Stimulated activated CD8-positive, alpha-beta memory T cell treated with anti-CD3 and anti-CD28 coated beads, Interleukin-4, amount 100 ng/mL, for 48 hours (primary cell): ENCODE measurements around the gene B4GALNT1.
A peak's percentile ranks its signal among the peaks of the same experiment; 100 is the strongest.
"Not testable (repeated sequence)": the region's sequence is repeated elsewhere in the genome, so short reads cannot be mapped to it uniquely, and the experiment has no call there.

Experiments used
- DNase-seq: peaks from one replicate; pipeline ENCODE4 v3.0.0-alpha.2; 2020

The B4GALNT1 gene

DNA sequence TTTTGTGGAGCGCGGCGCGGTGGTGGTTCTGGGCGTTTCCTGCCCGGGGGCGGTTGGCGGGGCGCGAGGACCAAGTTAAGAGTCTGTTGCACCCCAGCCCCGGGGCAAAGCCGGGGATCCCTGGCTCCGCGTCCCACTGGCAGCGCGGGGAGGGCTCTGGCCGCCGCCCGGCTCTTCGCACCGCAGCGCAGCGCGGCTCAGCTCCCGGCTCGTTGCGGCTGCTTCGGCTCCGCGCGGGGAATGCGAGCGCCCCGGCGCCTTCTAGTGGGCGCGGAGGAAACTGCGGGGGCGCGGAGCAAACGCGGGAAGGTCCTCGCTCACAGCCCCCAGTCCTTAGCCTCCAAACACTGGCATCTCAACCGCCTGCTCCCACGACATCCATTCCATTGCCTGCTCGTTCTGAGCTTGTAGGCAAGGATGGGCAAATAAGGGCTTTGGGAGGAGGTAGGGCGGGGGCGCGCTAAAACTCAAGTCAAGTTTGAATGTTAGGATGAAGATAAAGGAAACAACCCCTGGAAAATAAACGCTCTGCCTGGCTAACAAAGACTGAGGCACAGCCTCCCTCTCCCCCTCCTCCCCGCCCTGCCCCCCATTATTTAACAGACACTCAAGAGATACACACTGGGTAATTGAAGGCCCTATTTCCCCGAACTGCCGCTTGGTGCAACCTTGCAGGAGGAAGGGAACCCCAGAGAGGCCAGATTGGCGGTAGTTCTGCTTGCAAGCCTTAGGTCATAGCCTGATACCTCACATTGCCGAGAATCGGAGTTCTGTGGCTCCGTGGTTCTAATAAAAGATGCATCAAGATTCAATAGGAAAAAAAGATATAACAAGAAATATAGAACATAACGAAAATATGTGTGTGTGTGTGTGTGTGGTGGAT is at the start of gene B4GALNT1:
Gene B4GALNT1 (minus strand): TSS at position 244 of the 883 bp plus-strand sequence. CDS start 1,069 bp downstream, outside the sequence.
- peak; percentile 78 for DNase-seq

DNA sequence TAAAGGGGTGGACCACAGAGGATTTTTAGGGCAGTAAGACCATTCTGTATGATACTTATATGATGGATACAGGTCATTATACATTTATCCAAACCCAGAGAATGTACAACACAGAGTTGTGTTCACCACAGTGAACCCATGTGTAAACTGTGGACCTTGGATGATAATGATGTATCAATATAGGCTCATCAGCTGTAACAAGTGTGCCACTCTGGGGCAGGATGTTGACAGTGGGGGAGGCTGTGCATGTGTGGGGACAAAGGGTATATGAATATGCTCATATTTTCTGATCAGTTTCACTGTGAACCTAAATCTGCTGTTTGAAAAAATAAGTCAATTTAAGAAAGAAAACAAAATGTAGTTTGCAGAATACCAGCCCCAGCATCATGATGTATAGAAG is 46.7 kb upstream of the B4GALNT1 start:
- DNase-seq: no peak

DNA sequence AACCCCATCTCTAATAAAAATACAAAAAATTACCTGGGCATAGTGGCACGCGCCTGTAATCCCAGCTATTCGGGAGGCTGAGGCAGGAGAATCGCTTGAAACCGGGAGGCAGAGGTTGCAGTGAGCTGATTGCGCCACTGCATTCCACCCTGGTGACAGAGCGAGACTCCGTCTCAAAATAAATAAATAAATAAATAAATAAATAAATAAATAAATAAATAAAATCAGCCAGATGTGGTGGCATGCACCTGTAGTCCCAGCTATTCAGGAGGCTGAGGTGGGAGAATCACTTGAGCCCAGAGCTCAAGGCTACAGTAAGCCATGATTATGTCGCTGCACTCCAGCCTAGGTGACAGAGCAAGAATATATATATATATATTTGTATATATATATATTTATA is 44.9 kb upstream of the B4GALNT1 start:
- DNase-seq: not testable (repeated sequence)

DNA sequence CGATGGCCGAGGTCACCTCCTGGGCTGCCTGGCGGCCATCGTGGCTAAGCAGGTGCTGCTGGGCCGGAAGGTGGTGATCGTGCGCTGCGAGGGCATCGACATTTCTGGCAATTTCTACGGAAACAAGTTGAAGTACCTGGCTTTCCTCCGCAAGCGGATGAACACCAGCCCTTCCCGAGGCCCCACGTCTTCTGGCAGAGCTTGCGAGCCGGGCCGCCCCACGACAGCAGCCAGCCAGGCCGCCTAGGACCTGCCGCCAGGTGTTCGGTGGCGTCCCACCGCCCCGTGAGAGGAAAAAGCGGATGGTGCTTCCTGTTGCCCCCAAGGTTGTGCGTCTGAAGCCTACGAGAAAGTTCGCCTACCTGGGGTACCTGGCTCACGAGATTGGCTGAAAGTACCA is 41.7 kb upstream of the B4GALNT1 start:
- DNase-seq: no peak

DNA sequence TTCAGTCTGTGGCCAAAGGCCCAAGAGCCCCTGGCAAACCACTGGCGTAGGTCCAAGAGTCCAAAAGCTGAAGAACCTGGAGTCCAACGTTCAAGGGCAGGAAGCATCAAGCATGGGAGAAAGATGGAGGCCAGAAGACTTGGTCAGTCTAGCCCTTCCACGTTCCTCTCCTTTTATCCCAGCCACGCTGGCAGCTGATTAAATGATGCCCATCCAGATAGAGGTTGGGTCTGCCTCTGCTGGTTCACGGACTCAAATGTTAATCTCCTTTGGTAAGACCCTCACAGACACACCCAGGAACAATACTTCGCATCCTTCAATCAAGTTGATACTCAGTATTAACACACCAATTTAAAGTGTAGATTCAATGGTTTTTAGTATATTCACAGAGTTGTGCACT is 39.8 kb upstream of the B4GALNT1 start:
- DNase-seq: no peak

DNA sequence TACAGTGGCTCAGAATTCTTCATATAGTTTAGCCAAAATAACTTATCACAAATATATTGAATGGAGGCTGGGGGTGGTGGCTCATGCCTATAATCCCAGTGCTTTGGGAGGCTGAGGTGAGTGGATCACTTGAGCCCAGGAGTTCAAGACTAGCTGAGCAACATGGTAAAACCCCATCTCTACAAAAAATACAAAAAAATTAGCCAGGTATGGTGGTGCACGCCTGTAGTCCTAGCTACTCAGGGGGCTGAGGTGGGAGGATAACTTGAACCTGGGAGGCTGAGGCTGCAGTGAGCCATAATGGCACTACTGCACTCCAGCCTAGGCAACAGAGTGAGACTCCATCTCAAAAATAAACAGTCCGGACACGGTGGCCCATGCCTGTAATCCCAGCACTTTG is 38.8 kb upstream of the B4GALNT1 start:
- DNase-seq: not testable (repeated sequence)

DNA sequence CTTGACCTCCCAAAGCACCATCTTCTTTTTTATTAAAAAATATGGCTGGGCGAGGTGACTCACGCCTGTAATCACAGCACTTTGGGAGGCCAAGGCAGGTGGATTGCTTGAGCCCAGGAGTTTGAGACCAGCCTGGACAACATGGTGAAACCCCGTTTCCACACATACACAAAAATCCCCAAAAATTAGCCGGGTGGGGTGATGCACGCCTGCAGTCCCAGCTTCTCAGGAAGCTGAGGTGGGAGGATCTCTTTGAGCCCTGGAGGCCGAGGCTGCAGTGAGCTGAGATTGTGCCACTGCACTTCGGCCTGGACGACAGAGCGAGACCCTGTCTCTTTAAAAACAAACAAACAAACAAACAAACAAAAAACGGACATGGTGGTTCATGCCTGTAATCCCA is 36.7 kb upstream of the B4GALNT1 start:
- not testable (repeated sequence) for DNase-seq

DNA sequence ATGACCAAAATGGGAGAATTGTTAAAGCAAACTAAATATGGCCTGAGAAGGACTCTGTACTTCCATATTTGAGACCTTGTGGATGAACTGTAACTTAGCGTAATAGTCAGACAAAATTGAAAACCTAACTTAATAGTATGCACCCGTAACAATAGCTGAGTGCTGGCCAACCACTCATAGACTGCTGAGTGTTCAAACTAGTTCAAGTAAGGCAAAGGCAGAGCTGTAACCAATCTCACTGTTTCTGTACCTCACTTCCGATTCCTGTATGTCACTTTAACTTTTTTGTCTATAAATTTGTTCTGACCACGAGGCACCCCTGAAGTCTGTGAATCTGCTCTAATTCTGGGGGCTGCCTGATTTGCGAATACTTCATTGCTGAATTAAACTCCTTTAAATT is 33.9 kb upstream of the B4GALNT1 start:
- DNase-seq: no peak

DNA sequence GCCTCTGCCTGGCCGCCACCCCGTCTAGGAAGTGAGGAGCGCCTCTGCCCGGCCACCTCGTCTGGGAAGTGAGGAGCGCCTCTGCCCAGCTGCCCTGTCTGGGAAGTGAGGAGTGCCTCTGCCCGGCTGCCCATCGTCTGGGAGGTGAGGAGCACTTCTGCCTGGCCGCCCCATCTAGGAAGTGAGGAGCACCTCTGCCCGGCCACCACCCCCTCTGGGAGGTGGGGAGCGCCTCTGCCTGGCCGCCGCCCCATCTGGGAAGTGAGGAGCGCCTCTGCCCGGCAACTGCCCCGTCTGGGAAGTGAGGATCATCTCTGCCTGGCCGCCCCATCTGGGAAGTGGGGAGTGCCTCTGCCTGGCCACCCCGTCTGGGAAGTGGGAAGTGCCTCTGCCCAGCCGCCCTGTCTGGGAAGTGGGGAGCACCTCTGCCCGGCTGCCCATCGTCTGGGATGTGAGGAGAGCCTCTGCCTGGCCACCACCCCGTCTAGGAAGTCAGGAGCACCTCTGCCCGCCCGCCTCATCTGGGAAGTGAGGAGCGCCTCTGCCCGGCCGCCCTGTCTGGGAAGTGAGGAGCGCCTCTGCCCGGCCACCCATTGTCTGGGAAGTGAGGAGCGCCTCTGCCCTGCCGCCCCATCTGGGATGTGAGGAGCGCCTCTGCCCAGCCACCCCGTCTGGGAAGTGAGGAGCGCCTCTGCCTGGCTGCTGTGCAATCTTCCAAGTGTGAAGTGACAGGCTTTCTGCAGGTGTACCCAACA is 32.2 kb upstream of the B4GALNT1 start:
- DNase-seq: not testable (repeated sequence)

DNA sequence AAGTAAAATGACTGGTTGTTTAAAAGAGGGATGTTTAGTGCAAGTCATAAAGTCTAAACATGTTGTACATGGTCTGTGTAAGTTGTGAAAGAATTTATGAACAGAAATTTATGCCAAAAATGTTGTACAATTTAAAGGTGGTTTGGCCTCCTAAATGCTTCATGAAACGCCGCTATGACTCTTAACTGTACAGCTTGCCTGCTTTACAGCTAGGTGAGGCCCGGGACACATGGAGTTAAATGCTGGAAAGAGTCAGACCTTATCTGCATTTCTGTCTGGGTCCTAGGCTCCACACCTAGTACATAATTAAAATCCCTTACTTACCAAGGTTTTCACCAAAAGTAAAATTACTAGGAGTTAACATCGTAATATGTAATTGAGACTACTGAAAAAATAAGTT is 28.4 kb upstream of the B4GALNT1 start:
- DNase-seq: no peak

DNA sequence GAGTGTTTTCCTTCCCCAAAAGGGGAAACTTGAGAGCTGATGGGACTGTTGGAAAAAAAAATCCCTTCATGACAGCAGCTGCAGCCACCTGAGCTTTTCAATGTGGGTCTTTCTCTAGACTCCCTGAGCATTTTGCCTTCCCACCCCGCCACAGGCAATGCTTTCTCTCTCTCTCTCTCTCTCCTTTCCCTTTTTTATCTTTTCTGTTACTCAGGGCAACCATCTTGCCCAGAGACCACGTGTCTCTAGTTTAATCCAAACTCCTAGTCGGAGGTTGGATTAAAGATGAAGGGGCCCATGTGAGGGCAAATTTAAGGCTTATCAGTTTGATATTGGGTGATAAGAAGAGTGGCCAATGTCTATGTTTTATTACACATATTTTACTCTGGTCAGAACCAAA is 25.9 kb upstream of the B4GALNT1 start:
- no peak for DNase-seq

DNA sequence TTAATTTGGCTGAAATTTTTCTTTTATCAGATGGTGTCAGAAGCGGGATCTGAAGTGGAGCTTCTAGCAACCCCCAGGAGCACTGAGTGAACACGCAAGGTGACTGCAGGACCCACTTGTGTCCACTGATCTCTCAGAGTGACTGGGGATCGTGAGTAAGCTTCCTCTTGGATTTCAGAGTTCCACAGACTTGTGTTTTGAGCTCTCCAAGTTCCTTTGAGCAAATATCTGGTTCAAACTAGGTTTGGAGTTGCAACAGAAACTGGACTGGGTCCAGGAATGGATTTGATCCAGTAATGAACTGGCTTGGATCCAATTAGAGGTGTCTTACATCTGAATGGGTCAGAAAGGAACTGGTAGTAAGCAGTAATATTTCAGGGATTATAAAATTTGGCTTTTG is 24.7 kb upstream of the B4GALNT1 start:
- no peak for DNase-seq

DNA sequence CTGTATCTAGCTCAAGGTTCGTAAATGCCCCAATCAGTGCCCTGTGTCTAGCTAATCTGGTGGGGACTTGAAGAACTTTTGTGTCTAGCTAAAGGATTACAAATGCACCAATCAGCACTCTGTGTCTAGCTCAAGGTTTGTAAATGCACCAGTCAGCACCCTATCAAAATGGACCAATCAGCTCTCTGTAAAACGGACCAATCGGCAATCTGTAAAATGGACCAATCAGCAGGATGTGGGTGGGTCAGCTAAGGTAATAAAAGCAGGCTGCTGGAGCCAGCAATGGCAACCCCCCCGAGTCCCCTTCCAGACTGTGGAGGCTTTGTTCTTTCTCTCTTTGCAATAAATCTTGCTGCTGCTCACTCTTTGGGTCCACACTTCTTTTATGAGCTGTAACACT is 23.4 kb upstream of the B4GALNT1 start:
- DNase-seq: not testable (repeated sequence)

DNA sequence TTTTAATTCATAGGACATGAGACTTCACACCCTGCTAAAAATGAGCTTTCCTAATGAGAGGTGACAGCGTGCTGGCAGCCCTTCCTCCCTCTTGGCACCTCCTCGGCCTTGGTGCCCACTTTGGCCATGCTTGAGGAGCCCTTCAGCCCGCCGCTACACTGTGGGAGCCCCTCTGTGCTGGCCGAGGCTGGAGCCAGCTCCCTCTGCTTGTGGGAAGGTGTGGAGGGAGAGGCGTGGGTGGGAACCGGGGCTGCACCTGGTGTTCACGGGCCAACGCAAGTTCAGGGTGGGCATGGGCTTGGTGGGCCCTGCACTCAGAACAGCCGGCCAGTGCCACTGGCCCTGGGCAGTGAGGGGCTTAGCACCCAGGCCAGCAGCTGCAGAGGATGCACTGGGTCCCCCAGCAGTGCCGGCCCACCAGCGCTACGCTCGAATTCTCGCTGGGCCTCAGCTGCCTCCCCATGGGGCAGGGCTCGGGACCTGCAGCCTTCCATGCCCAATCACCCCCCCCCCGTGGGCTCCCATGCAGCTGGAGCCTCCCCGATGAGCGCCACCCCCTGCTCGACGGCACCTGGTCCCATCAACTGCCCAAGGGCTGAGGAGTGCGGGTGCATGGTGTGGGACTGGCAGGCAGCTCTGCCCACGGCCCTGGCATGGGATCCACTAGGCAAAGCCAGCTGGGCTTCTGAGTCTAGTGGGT is 22.7 kb upstream of the B4GALNT1 start:
- DNase-seq: no peak

DNA sequence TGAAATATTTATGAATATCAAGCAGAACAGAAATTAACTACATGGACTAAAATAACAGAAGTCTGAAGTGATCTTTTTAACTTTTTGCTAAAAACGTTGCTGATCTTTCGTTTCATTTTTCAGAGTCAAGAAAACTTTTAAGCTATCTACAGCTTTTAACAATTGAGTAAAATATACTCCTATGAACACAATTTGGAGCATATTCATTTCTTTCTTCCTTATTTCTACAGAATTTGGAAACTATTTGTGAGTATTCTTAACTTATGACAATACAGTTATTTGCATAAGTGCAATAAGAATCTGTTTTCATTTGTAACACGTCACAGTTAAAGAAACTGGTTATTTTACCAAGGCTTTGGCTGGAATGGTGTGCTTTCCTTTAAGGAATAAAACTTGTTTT is 21.0 kb upstream of the B4GALNT1 start:
- DNase-seq: no peak

DNA sequence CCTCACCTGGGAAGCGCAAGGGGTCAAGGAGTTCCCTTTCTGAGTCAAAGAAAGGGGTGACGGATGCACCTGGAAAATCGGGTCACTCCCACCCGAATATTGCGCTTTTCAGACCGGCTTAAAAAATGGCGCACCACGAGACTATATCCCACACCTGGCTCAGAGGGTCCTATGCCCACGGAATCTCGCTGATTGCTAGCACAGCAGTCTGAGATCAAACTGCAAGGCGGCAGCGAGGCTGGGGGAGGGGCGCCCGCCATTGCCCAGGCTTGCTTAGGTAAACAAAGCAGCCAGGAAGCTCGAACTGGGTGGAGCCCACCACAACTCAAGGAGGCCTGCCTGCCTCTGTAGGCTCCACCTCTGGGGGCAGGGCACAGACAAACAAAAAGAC is 13.7 kb upstream of the B4GALNT1 start:
- DNase-seq: not testable (repeated sequence)

DNA sequence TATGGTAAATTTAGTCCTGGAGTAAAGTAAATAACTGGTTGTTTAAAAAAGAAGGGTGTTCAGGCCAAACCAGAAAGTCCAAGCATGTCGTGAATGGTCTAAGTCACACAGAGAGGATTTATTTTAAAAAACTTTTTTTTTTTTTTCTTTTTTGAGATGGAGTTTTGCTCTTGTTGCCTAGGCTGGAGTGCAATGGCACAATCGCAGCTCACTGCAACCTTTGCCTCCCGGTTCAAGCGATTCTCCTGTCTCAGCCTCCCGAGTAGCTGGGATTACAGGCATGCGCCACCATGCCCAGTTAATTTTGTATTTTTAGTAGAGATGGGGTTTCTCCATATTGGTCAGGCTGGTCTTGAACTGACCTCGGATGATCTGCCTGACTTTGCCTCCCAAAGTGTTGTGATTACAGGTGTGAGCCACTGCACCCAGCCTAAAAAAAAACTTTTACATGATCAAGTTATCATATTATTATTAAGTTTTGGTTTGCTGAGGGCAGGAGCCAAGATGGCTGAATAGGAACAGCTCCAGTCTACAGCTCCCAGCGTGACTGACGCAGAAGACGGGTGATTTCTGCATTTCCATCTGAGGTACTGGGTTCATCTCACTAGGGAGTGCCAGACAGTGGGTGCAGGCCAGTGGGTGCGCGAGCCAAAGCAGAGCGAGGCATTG is 13.1 kb upstream of the B4GALNT1 start:
- not testable (repeated sequence) for DNase-seq

DNA sequence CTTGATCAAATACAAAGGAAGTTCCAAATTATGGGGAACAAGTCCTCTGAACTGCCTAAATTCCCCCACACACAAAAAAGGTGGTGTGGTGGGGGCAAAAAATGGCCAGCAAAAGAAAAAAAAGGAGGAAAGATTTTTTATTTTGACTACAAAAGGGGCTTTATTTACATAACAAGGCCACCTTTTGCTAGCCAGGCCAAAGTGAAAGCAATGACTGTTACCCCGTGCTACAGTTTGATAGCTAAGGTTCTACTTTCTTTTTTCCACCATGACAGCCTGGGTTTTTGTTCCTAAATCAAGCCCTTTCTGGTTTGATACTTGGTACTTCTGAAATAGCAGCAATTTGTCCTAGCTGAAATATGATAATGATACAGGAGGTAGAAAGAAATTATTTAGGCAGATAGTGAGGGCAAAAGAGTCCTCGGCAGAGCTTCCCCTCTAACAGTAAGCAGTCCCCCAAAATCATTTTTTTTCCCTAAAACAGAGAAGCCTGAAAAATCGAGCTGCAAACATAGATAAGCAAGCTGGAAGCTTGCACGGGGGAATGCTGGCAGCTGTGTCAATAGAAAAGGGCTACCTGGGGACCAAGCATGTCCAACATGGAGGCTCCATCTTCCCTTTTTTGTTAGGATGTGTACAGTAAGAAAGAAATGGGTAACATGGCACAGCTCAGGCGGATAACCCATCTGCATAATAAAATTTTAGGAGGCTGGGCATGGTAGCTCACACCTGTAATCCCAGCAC is 8.9 kb upstream of the B4GALNT1 start:
- no peak for DNase-seq

DNA sequence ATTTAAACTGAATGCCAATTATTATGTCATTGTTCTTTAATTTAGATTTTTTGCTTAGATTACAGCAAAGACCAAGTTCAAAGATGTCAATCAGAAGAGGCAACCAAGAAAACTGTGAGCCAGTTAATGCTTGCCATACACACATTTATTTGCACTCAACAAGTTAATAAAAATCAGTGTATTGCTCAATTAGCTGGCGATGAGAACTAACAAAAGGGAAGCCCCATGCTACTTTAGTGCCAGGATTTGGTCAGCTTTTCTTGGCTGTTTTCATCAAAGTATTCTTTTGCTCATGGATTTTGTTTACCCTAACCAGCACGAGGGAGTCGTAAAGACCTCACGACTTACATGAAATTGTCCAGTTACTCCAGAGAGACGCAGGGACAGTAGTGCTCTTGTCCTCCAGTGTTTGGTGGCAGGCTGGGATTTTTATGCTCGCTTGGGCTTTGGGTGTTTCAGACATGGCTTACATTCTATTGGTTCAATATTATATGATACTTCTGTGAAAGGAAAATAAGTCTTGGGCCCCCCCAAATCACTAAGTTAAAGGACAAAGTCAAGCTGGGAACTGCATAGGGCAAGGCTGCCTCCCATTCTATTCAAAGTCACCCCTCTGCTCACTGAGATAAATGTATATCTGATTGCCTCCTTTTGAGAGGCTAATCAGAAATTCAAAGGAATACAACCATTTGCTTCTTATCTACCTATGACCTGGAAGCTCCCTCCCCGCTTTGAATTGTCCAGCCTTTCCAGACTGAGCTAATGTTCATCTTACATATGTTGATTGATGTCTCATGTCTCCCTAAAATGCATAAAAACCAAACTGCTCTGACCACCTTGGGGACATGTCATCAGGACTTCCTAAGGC is 7.4 kb upstream of the B4GALNT1 start:
- DNase-seq: no peak

DNA sequence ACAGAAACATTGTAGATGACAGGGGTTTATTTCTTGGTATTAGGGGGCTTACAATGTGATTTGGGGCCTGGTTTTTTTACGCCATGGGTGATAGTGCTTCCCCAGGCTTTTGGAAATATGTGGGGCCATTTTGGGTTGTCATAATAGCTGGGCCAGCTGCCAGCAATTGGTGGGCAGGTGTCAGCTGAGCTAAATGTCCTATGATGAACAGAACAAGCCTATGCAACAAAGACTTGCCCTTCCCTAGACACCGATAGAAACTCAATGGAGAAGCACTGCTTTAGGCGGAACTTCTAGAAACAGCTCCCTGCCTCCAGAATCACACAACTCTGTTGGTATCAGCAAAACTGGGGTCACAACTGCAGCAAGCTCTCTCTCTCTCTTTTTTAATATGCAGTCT is 5.1 kb upstream of the B4GALNT1 start:
- DNase-seq: no peak

DNA sequence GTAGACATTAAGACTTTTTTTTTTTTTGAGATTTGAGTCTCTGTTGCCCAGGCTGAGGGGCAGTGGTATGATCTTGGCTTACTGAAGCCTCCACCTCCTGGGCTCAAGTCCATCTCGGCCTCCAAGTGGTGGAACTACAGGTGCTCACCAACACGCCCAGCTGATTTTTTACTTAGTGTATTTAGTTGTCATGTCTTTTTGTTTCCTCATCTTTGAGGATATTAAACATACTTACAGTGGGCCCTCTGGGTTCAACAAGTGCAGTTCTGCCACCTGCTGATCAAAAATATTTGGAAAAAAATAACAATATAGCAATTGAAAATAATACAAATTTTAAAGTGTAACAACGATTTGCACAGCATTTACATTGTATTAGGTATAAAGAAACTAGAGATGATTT is 4.4 kb upstream of the B4GALNT1 start:
- DNase-seq: no peak
